Peyer's patch (tissue), 4 donors: ENCODE measurements around the gene NPC1.

Experiments used
- CTCF ChIP-seq, 6 experiments: fragments of 450-650 bp in 4 of 6; fragments of 200-600 bp in 2 of 6; sonication (generic) in 1 of 6; IDR thresholded peaks; one replicate each; pipeline ENCODE4 v1.5.1; 2017 to 2019; ENCODE audit warnings: antibody characterized with exemption in 6 of 6, mild to moderate bottlenecking in 3 of 6, moderate library complexity in 1 of 6
- POLR2A ChIP-seq, 2 donors: fragments of 450-650 bp; IDR thresholded peaks; one replicate each; pipeline ENCODE4 v1.5.1; 2017; ENCODE audit warnings: antibody characterized with exemption in 2 of 2, mild to moderate bottlenecking in 2 of 2, moderate library complexity in 2 of 2

- no peak for TF ChIP-seq CTCF (IDR thresholded peaks at IDR 0.05)
- no peak for TF ChIP-seq POLR2A (IDR thresholded peaks at IDR 0.05)
Observed at GRCh38 chr18:23578891-23579653, 7.2 kb downstream of the NPC1 start.
